Stimulated activated CD4-positive, alpha-beta T cell treated with anti-CD3 and anti-CD28 coated beads, Interleukin-15, amount 100 ng/mL, for 48 hours (primary cell): Measurements from ENCODE around the gene SH3BP4.

Experiments used
- DNase-seq, 2 donors: peaks; one replicate each; pipeline ENCODE4 v3.0.0-alpha.2; 2020; ENCODE audit warnings: low read depth in 2 of 2

Gene SH3BP4

GRCh38 chr2:234997389-234997788 is 45.6 kb downstream of the SH3BP4 start:
- DNase-seq = no peak

GRCh38 chr2:234998404-234999211 is 46.8 kb downstream of the SH3BP4 start:
- no peak for DNase-seq

GRCh38 chr2:234999740-235000425 is 48.1 kb downstream of the SH3BP4 start:
- no peak for DNase-seq

- no peak for DNase-seq
These were observed 48.8 kb downstream of the SH3BP4 start for GRCh38 chr2:235000426-235001236.

GRCh38 chr2:235001237-235002133 is 49.7 kb downstream of the SH3BP4 start:
- no peak for DNase-seq

GRCh38 chr2:235002198-235003095 is 50.6 kb downstream of the SH3BP4 start:
- no peak for DNase-seq

GRCh38 chr2:235003096-235003775 is 51.4 kb downstream of the SH3BP4 start:
- no peak for DNase-seq

- no peak for DNase-seq
These were observed 52.6 kb downstream of the SH3BP4 start for GRCh38 chr2:235004329-235004903.

GRCh38 chr2:235005023-235005422 is 53.2 kb downstream of the SH3BP4 start:
- DNase-seq = no peak

- no peak for DNase-seq
These were observed 53.9 kb downstream of the SH3BP4 start for GRCh38 chr2:235005603-235006259.

- no peak for DNase-seq
These were observed 54.6 kb downstream of the SH3BP4 start for GRCh38 chr2:235006461-235006860.

- DNase-seq = no peak
These were observed 55.2 kb downstream of the SH3BP4 start for GRCh38 chr2:235006986-235007385.

- DNase-seq = no peak
These were observed 56.0 kb downstream of the SH3BP4 start for GRCh38 chr2:235007664-235008457.

GRCh38 chr2:235008584-235009044 is 56.8 kb downstream of the SH3BP4 start:
- no peak for DNase-seq

GRCh38 chr2:235009081-235009480 is 57.3 kb downstream of the SH3BP4 start:
- no peak for DNase-seq

GRCh38 chr2:235010117-235010714 is 58.4 kb downstream of the SH3BP4 start:
- DNase-seq = no peak

GRCh38 chr2:235011607-235011928 is 59.8 kb downstream of the SH3BP4 start:
- DNase-seq = no peak
